HG03045 (cell line): ENCODE data around the gene MPV17.
"Not testable (repeated sequence)": the region's sequence is repeated elsewhere in the genome, so short reads cannot be mapped to it uniquely, and the experiment has no call there.

Experiments used
- ATAC-seq: cut with Tn5 transposase; IDR thresholded peaks from one replicate; pipeline ENCODE4 v1.9.1; 2021; ENCODE audit warnings: mild to moderate bottlenecking, moderate library complexity; ENCODE audit not compliant: unreplicated experiment

MPV17 gene

DNA sequence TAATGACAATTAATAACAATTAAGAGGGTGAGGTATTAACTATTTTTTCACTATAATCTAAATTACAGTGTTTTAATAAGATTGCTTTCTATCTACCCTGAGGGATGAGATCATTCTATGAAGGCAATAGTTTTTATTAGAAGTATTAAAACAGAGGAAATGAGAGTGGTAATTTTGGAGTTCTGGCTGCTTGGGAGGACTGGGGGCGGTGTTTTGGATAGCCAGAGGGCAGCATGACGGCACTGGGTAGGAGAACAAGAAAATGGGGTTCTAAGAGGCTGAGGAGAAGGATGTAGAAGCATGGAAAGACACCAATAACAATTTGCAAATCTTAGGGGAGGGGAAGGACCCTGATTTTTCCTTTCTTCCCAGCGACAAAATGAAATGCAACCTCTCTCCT is 52.8 kb downstream of the MPV17 start:
- no peak for ATAC-seq

DNA sequence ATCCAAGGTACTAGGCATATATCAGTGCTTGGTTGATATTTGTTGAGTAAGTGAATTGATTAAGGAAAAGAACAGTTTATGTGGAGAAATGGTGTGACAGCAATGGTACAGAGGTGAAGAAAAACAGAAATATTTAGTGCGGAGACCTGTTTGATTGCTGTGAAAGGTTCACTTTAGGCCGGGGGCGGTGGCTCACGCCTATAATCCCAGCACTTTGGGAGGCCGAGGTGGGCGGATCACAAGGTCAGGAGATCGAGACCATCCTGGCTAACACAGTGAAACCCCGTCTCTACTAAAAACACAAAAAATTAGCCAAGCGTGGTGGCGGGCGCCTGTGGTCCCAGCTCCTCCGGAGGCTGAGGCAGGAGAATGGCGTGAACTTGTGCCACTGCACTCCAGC is 54.6 kb downstream of the MPV17 start:
- not testable (repeated sequence) for ATAC-seq

DNA sequence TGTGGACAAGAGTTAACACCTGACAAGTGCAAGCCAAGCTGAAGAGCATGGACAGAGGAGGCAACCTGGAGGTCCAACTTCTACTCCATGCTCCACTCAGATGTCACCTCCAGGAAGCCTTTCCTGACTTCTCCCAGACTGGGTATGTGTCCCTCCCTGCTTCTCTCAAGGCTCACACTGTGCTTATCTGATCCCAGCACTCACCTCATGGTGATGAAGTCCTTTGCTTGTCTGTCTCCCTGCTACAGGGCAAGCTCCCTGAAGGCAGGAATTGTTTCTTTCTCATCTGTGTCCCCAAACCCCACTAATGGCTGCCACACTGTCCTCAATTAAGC is 57.4 kb downstream of the MPV17 start:
- ATAC-seq = no peak

DNA sequence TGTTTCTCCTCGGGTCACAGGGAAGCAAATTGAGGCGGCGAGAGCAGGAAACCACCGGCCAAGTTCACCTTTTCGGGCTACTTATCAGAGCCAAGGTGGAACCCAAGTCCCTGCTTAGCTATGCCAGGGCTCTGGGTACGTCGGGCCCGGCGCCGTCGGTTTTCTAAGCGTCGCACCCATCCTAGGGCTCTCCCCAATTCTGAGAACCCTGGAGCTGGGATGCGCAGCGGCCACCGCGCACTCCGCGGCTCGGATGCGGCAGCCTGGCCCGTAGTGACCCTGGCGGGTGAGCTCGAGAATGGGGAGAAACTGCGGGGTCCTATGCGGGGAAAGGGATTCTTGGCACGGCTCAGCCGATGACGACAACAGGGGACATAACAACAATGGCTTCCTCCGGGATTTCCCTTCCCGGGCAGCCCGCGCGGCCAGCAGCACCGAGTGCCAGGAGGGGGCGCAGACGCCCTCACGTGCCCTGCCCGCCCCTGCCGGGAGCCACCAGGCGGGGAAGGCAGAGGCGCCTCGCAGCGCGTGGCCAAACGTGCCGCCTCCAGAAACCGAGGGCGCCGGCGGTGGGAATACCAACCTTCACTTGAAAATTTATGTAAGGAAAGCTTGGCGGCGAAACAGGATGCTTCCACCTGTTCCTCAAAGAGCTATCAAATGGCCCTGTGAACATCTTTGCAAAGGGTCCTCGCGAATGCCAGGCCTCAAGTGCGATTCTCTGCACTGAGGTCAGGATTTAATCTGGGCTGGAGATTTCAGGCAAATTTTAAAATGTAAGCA is 58.0 kb downstream of the MPV17 start:
- no peak for ATAC-seq

DNA sequence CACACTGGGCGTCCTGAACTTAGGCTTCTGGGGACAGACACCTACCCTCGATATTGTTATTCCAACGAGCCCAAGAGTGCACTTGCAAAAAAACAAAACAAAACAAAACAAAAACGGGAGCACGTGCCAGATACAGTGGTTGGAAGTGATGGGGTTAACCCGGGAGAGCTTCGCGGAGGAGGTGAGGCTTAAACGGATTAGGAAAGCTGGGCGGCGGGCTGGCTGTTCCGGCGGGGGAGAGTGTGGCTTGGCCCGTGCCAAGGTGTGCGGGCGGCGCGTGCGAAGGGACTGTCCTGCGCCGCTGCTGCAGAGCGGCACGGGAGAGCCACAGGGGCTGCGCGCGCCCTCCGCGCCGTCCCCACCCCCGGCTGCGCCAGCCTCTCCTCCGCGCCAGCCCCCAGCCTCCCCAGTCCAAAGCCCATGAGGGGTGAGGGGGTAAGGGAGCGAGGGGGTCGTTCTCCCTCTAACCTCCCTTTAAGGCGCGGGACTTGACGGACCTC is 58.6 kb downstream of the MPV17 start:
- ATAC-seq = no peak

DNA sequence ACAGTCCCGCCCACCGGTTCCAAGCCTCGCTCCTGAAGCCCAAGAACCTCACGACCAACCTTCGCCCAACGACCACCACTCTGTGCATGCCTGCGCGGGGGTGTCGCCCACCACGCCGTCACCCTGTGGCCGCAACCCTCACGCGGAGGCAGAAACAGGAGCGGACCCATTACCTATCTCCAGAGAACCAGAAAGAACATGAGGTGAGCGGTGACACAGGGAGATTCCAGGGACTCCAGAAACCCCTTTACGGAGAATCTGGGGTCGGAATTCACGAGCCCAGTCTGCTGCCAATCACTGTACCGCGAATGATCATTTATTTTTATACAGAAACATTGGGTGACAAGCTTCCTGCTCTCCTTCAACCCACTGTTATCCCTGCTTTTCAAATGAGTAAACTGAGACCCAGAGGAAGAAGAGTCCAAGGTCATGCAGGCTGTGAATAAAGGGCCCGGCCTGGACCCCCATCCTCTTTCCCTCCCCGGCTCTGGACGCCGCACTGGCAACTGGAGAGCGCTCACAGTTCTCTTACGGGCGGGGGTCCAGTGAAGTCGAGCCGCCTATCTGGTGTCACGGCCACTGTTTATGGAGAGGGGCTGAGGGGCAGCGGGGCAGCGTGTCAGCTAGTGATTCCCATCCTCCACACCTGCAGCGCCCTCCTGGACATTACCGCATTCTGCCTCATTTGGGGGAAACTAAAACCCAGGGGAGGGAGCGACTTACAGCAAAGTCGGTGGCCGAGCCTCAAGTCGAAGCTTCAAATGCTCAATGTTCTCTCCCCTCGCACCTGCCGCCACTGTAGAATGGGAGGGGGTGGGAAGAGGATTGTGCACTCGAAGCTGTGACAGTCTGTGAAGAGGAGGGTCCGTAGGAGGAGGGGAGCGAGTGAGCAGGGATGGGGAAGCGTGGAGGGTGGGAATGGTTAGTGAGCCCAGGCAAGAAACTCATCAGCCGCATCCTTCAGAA is 59.3 kb downstream of the MPV17 start:
- no peak for ATAC-seq

DNA sequence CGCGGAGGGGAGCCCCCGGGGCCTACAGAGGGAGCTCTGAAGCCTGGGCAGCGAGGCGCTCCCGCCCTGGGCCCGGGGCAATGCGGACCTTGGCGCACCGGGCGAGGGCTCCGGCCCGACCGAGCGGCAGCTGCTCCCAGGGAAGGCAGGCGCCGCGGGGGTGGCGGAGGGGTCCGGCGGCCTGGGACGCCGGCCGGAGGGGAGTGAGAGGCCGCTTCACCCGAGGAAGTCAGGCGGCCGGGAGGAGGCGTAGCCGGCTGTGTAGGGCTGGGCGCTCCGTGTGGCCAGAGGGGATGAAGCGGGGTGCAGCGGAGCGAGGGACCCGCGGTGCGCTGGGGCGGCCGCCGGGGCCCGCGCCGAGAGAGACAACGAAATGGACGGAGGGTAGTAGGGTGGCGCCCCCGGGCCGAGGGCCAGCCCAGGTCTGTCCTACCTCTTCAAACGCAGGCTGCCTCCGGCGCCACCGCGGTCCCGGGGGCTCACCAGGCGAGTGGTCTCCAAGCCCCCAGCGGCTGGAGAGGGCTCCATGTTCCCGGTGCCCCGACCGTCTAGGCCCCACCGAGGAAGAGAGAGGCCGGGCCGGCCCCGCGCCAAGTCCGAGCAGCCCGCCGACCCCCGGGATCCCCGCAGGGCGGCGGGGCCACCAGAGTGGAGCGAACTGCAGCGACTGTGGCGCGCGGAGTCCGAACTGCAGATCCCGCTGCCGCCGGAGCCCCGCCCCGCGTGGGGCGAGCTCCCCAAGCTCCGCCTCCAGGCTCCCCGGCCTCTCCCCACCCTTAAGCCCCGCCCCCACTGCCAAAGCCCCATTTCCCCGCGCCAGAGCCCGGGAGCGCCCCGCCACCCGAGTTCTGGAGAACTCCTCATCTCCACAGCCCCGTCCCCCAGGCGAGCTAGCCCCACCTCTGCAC is 60.3 kb downstream of the MPV17 start, which contains the start of gene SLC30A3:
Gene SLC30A3, minus strand, starts transcription at position 669 of the 908 bp plus-strand sequence. Its CDS starts 141 bp downstream, at position 528.
- peak; percentile 49 for ATAC-seq

DNA sequence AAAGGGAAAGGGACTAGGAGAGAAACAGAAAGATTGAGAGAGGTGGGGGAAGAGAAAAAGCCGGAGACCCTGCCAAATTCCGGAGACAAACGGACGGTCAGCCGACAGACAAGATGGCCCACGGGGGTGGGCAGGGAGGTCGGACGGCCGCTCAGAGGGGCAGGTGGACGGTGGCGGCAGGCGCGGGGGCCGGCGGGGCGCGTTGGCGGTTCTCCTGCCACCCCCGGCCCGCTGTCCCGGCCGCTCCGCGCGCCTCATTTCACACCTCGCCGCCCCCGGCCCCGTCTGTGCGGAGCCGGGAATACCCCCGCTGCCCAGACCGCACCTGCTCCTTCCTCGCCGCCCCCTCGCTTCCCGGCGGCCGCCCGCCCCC is 61.0 kb downstream of the MPV17 start:
- no peak for ATAC-seq

DNA sequence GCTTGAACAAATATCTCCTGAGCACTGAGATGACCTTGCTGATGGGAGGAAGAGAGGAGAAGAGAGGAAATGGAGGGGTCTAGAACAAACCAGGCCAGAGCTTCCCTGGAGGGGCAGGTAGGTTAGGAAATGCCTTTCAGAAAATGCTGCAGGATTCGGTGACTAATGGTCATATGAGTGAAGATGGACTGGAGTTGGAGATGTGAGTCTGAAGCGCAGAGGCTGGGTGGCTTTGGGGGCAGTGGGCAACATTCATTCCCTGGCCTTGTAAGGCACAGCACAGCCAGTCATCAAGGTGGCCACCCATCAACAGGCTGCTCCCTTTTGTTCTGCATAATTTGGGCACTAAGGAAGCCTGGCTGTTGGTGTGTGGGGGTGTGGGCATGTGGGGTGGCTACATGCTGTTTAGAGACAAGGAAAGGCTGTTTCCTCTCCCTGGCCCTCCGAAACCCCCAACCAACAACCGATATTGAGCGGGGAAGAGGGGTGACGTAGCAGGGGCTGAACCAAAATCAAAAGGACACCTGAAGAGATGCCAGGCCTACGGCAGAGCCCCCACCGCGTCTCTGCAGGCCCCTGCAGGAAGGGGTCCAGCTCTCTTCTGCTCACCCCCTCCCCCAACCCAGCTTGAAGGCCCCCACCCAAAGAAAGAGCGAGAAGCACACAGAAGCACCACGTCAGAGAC is 61.5 kb downstream of the MPV17 start:
- ATAC-seq = no peak
